H1 (cell line): ENCODE measurements around the gene BAHD1. TPM values are rescaled to one million over a fixed set of nuclear protein-coding genes. Genes with fewer than 3 reads are reported as not detected.
A peak's percentile ranks its signal among the peaks of the same experiment; 100 is the strongest.

ENCODE experiments used
- ASH2L ChIP-seq: fragments of 200-600, 300-600 bp; sonication (generic); IDR thresholded peaks from one replicate; pipeline ENCODE4 v1.7.1; 2017; ENCODE audit warnings: low read length
- ATF2 ChIP-seq: IDR thresholded peaks from 2 replicates; pipeline ENCODE4 v1.6.1; 2012; ENCODE audit warnings: low read length, inconsistent platforms
- BACH1 ChIP-seq: IDR thresholded peaks from 2 replicates; pipeline ENCODE4 v1.6.1; 2012; ENCODE audit warnings: low read length, improper control_type of control experiment
- BCL11A ChIP-seq, 2 experiments: IDR thresholded peaks; one replicate each; pipeline ENCODE4 v1.6.1; 2011; ENCODE audit warnings: low read depth in 2 of 2, low read length in 2 of 2, mild to moderate bottlenecking in 2 of 2
- CEBPB ChIP-seq: IDR thresholded peaks from 2 replicates; pipeline ENCODE4 v1.6.1; 2012; ENCODE audit warnings: low read depth, low read length
- CHD1 ChIP-seq: IDR thresholded peaks from 2 replicates; pipeline ENCODE4 v1.6.1; 2012; ENCODE audit warnings: low read depth, low read length, improper control_type of control experiment
- CHD2 ChIP-seq: IDR thresholded peaks from 2 replicates; pipeline ENCODE4 v1.6.1; 2012; ENCODE audit warnings: low read length, improper control_type of control experiment
- CREB1 ChIP-seq: IDR thresholded peaks from 2 replicates; pipeline ENCODE4 v1.6.1; 2012; ENCODE audit warnings: inconsistent platforms
- EP300 ChIP-seq, 2 experiments: IDR thresholded peaks; 1 replicate in 1 of 2; 2 replicates in 1 of 2; pipeline ENCODE4 v1.6.1; 2011 to 2012; ENCODE audit warnings: low read depth in 2 of 2, low read length in 2 of 2, mild to moderate bottlenecking in 2 of 2, borderline replicate concordance in 1 of 2, inconsistent platforms in 1 of 2, moderate library complexity in 1 of 2
- EZH2 ChIP-seq: fragments of 200-600 bp; sonication (generic); IDR thresholded peaks from 2 replicates; pipeline ENCODE4 v1.7.1; 2012; ENCODE audit warnings: low read depth, mild to moderate bottlenecking, moderate library complexity, low read length, inconsistent platforms; ENCODE audit not compliant: severe bottlenecking
- FOSL1 ChIP-seq: IDR thresholded peaks from 2 replicates; pipeline ENCODE4 v1.6.1; 2011; ENCODE audit warnings: mild to moderate bottlenecking, low read depth, low read length, moderate library complexity; ENCODE audit not compliant: insufficient read depth
- GTF2F1 ChIP-seq: IDR thresholded peaks from 2 replicates; pipeline ENCODE4 v1.6.1; 2012; ENCODE audit warnings: low read depth, low read length, improper control_type of control experiment, borderline replicate concordance
- HDAC6 ChIP-seq: IDR thresholded peaks from one replicate; pipeline ENCODE4 v1.7.1; 2012; ENCODE audit warnings: low read depth, mild to moderate bottlenecking, inconsistent platforms, low read length, moderate library complexity
- JUN ChIP-seq: IDR thresholded peaks from 2 replicates; pipeline ENCODE4 v1.6.1; 2011; ENCODE audit warnings: low read depth, mild to moderate bottlenecking, improper control_type of control experiment, low read length
- KDM4A ChIP-seq: IDR thresholded peaks from one replicate; pipeline ENCODE4 v1.7.1; 2012; ENCODE audit warnings: low read depth, mild to moderate bottlenecking, moderate library complexity, low read length, inconsistent platforms; ENCODE audit not compliant: severe bottlenecking
- MAFK ChIP-seq: IDR thresholded peaks from 2 replicates; pipeline ENCODE4 v1.6.1; 2012; ENCODE audit warnings: low read depth, mild to moderate bottlenecking, improper control_type of control experiment, low read length
- MAX ChIP-seq: IDR thresholded peaks from 2 replicates; pipeline ENCODE4 v1.6.1; 2012; ENCODE audit warnings: inconsistent platforms
- NANOG ChIP-seq: IDR thresholded peaks from 2 replicates; pipeline ENCODE4 v1.6.1; 2011; ENCODE audit warnings: low read length, low read depth, mild to moderate bottlenecking, inconsistent platforms; ENCODE audit not compliant: insufficient read depth, poor library complexity, severe bottlenecking
- PHF8 ChIP-seq: fragments of 200-600 bp; sonication (generic); conservative IDR thresholded peaks from 2 replicates; pipeline ENCODE4 v1.7.1; 2012; ENCODE audit warnings: low read depth, mild to moderate bottlenecking, inconsistent platforms, low read length, moderate library complexity
- POLR2AphosphoS5 ChIP-seq: IDR thresholded peaks from 2 replicates; pipeline ENCODE4 v1.6.1; 2011; ENCODE audit warnings: low read depth, low read length
- POU5F1 ChIP-seq: IDR thresholded peaks from 2 replicates; pipeline ENCODE4 v1.6.1; 2011; ENCODE audit warnings: low read depth, mild to moderate bottlenecking, low read length, moderate library complexity
- SP1 ChIP-seq: IDR thresholded peaks from 2 replicates; pipeline ENCODE4 v1.6.1; 2011; ENCODE audit warnings: low read depth, low read length
- TCF12 ChIP-seq: IDR thresholded peaks from 2 replicates; pipeline ENCODE4 v1.6.1; 2011; ENCODE audit warnings: low read depth, mild to moderate bottlenecking, low read length
- YY1 ChIP-seq: IDR thresholded peaks from 2 replicates; pipeline ENCODE4 v1.6.1; 2011; ENCODE audit warnings: low read depth, mild to moderate bottlenecking, low read length
- polyA plus RNA-seq, 7 experiments: library from polyadenylated mRNA; depleted of rRNA in 3 of 7; stranded (reverse) in 5 of 7; unstranded in 2 of 7; fragments of >200 nt in 5 of 7; fragments of 200-250 nt in 2 of 7; gene quantifications; 1 replicate in 5 of 7; 2 replicates in 1 of 7; 4 replicates in 1 of 7; pipeline versions ENCODE4 v1.2.1 to v1.2.3, GENCODE V29; 2011 to 2013; ENCODE audit warnings: missing spikeins in 2 of 7, mixed read lengths in 2 of 7
- total RNA-seq: library from RNA; stranded (reverse); fragmentation: NEBNext Ultra II Directional; extraction: Animal tissue kit (Norgen Biotek cat#: 25700); gene quantifications from 2 replicates; pipeline ENCODE4 v1.2.1, GENCODE V29; 2021

BAHD1 gene
- total and polyA plus RNA-seq, 2 of the 8 experiments (the other 6 are each of a cell fraction or from before 2014, with no cell fraction given), result 15.0 to 38.9 TPM

DNA sequence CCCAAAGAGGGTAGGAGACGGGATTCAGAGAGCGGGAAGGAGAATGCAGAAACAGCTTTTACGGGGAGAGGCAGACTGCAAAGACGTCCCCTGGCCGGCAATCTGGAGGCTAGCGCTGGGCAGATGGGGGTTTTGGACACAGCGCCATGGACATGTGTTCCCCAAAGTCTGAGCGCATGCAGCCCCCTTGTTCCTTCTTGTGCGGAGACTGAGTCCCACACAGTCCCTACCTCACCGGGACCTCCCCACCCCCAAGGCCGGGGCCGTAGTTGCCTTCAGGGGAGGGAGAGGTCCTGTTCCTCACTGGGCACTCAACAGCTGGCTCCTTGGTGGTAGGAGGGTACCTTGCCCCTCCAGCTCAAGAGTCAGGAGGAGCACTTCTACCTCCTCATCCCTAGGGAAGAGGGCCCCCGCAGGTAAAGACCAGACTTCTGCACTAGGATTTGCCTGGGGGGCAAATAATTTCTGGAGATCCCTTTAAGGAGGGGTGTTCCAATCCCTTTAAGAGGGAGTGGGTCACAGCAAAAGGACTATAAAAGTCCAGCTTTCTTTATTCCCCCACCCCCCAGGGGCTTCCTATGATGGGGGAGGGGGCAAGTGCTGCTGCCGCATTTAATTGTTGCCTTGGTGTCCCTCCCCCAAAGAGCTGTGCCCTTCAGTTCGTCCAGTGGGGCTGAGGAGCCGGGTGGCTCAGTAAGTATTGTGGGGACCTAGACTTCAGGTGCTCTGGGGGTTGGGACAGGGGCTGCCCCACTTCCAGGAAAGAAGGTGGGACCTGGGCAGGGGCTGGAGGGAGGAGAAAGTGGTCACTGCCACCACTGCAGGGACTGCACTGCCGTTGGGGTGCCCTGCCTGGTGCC lies 3.6 kb upstream of the BAHD1 start (continued):
- TF ChIP-seq POLR2AphosphoS5 (no peak), BACH1 (no peak), POU5F1 (no peak), GTF2F1 (no peak), MAX (no peak), TCF12 (no peak), BCL11A (IDR thresholded peaks at IDR 0.05; ENCODE audit: low read depth in 2 of 2, low read length in 2 of 2) (no peak), NANOG (no peak), PHF8 (0 out of 2 replicates have a peak, but pooled peaks have one; percentile 8), CHD2 (no peak), FOSL1 (no peak), CHD1 (no peak), YY1 (no peak), EZH2 (no peak), ATF2 (no peak), KDM4A (no peak), SP1 (no peak), MAFK (no peak), ASH2L (peak; percentile 34), CEBPB (no peak), CREB1 (no peak), JUN (no peak), HDAC6 (no peak), EP300 (IDR thresholded peaks at IDR 0.05; ENCODE audit: borderline replicate concordance in 1 of 2, low read depth in 2 of 2, low read length in 2 of 2) (no peak)
